Right lobe of liver (tissue), 6 donors: ENCODE results near the gene PRRT1. TPM values are rescaled to one million over a fixed set of nuclear protein-coding genes. Genes with fewer than 3 reads are reported as not detected.
A peak's percentile ranks its signal among the peaks of the same experiment; 100 is the strongest.
"Not testable (repeated sequence)": the region's sequence is repeated elsewhere in the genome, so short reads cannot be mapped to it uniquely, and the experiment has no call there.

Experiments used
- ATAC-seq, 4 donors: fragments of 200-7000 bp; cut with Tn5 transposase; one replicate each; pipeline ENCODE4 v1.9.1; 2020; ENCODE audit warnings: mild to moderate bottlenecking in 4 of 4, moderate library complexity in 4 of 4
- DNase-seq, 3 donors: peaks; one replicate each; pipeline ENCODE4 v3.0.0-alpha.2; 2020
- H3K27ac ChIP-seq, 3 donors: fragments of 200-600 bp; one replicate each; pipeline ENCODE4 v1.8.0; 2022
- H3K27me3 ChIP-seq, 2 donors: fragments of 200-600 bp; one replicate each; pipeline ENCODE4 v1.8.0; 2022
- H3K36me3 ChIP-seq, 4 donors: fragments of 200-600 bp; sonication (generic) in 1 of 4; one replicate each; pipeline versions ENCODE4 v1.5.1 to v1.8.0; 2017 to 2022; ENCODE audit warnings: control low read depth in 1 of 4
- H3K4me1 ChIP-seq, 4 donors: fragments of 200-600 bp; sonication (generic) in 1 of 4; one replicate each; pipeline versions ENCODE4 v1.5.1 to v1.8.0; 2017 to 2022; ENCODE audit warnings: control low read depth in 1 of 4
- H3K4me3 ChIP-seq, 3 donors: fragments of 200-600 bp; one replicate each; pipeline ENCODE4 v1.8.0; 2022
- H3K9me3 ChIP-seq, 4 donors: fragments of 200-600 bp; sonication (generic) in 1 of 4; one replicate each; pipeline versions ENCODE4 v1.5.1 to v1.8.0; 2017 to 2022; ENCODE audit warnings: control low read depth in 1 of 4
- POLR2A ChIP-seq: fragments of 450-650 bp; IDR thresholded peaks from one replicate; pipeline ENCODE4 v1.6.1; 2017; ENCODE audit warnings: antibody characterized with exemption, mild to moderate bottlenecking
- WGBS: methylation state at CpG from one replicate; pipeline ENCODE4 v1.1.6; 2018; ENCODE audit warnings: low coverage, low lambda C conversion rate; ENCODE audit not compliant: insufficient coverage; ENCODE audit errors: missing lambda C conversion rate; 5-methylcytosine and 5-hydroxymethylcytosine counted together
- intact Hi-C, 2 donors: fragments of 100-400 bp; cut with DNase I; formaldehyde crosslinking; loops; one replicate each; pipeline versions ENCODE4 v1.11.2 to v1.14.1; 2022
- total RNA-seq, 6 experiments: library from RNA; depleted of rRNA in 2 of 6; stranded (reverse); fragments of >200 nt in 2 of 6; fragmentation: NEBNext Ultra II Directional in 3 of 6; extraction: Animal tissue kit (Norgen Biotek cat#: 25700) in 3 of 6; gene quantifications; one replicate each; pipeline versions ENCODE4 v1.1.0 to v1.2.4, GENCODE V29; 2016 to 2023
- TF ChIP-seq, protein P1 (sequence below), 4 donors: fragments of 200-600 bp in 3 of 4; fragments of 450-650 bp in 1 of 4; IDR thresholded peaks; one replicate each; pipeline versions ENCODE4 v1.5.1 to v1.8.0; 2016 to 2022; ENCODE audit warnings: antibody characterized with exemption in 4 of 4, mild to moderate bottlenecking in 2 of 4
- donor health status: DM: no; HTN: yes; CAD: no.
- donor health status: DM: no; HTN: no; CAD: no.
- donor health status: DM: no; HTN: no; CAD: no.
- donor health status: DM: no; HTN: yes; CAD: no.
- donor health status: DM: no; HTN: yes; CAD: no.

Gene PRRT1
- total RNA-seq, 6 experiments from 2014 or later, result 0.13 to 0.29 (median 0.24) TPM; not detected in 2

DNA sequence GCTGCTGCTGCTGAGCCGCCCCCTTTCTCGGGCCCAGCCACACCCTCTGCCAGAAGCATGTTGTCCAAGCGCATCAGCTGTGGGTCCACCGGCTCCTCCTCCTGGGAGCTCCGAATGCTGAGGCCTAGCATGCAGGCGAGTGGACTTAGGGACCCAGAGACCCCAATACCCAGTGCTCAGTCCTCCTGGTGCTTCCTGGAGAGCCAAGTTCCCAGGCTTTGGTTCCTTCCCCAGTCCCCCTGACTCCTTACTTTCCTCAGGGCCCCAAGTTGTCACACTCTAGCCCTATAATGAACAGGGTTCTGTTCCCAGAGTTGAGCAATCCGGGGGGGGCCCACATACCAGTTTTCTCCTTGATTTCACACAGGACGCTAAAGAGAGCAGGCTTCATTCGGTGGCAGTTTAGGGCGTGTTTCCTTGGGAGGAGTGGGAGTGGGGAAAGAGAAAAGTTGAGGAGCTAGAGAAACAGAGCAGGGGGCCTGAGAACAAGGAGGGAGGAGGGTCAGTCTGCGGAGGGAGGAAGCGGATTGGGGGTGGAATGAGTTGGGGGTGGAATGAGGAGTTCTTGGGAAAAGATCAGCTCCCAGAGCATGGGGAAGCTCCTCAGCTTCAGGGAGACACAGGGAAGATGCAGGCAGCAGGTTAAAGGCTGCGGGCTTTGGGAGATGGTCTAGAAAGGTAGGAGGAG is 36.8 kb upstream of the PRRT1 start:
- H3K4me1 ChIP-seq, result peaks cover 0 to 6% (median 2%) of the 10 kb centered on the region in 4 donors
- 47% methylated on average over 8 of the region's 13 CpGs for WGBS
- H3K27ac ChIP-seq, result peak overlapping the region; percentile 10 to 96 (median 86)
- intact Hi-C loops, result no loop called here
- no peak for TF ChIP-seq POLR2A
- TF ChIP-seq, protein P1, sequence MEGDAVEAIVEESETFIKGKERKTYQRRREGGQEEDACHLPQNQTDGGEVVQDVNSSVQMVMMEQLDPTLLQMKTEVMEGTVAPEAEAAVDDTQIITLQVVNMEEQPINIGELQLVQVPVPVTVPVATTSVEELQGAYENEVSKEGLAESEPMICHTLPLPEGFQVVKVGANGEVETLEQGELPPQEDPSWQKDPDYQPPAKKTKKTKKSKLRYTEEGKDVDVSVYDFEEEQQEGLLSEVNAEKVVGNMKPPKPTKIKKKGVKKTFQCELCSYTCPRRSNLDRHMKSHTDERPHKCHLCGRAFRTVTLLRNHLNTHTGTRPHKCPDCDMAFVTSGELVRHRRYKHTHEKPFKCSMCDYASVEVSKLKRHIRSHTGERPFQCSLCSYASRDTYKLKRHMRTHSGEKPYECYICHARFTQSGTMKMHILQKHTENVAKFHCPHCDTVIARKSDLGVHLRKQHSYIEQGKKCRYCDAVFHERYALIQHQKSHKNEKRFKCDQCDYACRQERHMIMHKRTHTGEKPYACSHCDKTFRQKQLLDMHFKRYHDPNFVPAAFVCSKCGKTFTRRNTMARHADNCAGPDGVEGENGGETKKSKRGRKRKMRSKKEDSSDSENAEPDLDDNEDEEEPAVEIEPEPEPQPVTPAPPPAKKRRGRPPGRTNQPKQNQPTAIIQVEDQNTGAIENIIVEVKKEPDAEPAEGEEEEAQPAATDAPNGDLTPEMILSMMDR (IDR thresholded peaks at IDR 0.05), result no peak
- peaks cover 0 to 3% (median 0%) of the 10 kb centered on the region in 4 donors for H3K36me3 ChIP-seq
- no peaks in the 10 kb centered on the region for H3K27me3 ChIP-seq
- peak overlapping the region; percentile 55 to 65 (median 64) for H3K4me3 ChIP-seq
- DNase-seq (no peak), ATAC-seq (no peak)
- H3K9me3 ChIP-seq, result no peaks in the 10 kb centered on the region

GRCh38 chr6:32187725-32188380 is 36.1 kb upstream of the PRRT1 start:
- H3K36me3 ChIP-seq, H3K27me3 ChIP-seq, ATAC-seq, intact Hi-C loops, H3K9me3 ChIP-seq, H3K4me1 ChIP-seq, H3K4me3 ChIP-seq, H3K27ac ChIP-seq, DNase-seq: not testable (repeated sequence)
- 82% methylated on average over 7 of the region's 18 CpGs for WGBS

- intact Hi-C loops, result no loop called here
- Histone ChIP-seq H3K27ac (no peak overlapping the region), H3K4me3 (no peak overlapping the region), H3K36me3 (peaks cover 0 to 3% (median 0%) of the 10 kb centered on the region in 4 donors), H3K9me3 (no peaks in the 10 kb centered on the region), H3K4me1 (peaks cover 0 to 6% (median 2%) of the 10 kb centered on the region in 4 donors), H3K27me3 (no peaks in the 10 kb centered on the region)
- no peak for DNase-seq
- 49% methylated on average over 6 of the region's 12 CpGs for WGBS
- TF ChIP-seq, protein P1 (IDR thresholded peaks at IDR 0.05), result no peak
- no peak for TF ChIP-seq POLR2A
- ATAC-seq, result no peak
These were observed 35.4 kb upstream of the PRRT1 start for GRCh38 chr6:32187009-32187709.

DNA sequence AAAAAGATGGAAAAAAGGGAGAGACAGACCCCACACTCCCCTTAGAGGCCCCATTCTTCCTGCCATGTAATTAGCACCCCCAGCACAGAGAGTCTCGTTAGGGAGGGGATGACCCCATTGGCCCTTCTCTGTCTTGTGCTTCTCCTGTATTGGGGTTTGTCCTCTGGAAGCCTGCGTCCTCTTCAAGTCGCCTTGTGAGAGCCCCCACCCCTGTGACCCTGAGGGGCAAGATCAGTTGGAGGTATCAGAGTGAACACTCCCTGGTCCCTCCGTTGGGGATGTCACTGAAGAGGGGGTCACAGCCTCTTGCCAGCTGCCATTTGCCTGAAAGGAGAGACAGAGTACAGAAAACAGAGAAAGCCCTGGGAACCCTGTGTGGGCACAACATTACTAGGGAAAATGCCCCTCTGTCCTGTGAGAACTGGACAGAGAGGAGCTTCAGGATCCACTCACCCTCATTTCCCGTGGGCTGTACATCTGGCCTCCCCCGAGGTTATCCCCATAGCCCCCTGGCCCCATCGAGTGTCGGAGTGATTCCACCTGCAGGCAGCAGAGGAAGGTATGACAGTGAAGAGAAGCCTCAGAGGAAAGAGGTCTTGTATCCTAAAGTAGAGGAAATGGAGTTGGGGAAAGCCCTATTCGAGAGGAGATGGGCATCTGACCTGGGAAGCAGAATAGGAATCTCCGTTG is 34.6 kb upstream of the PRRT1 start:
- 63% methylated on average over 7 of the region's 10 CpGs for WGBS
- intact Hi-C loops, H3K4me3 ChIP-seq, H3K4me1 ChIP-seq, ATAC-seq, DNase-seq, H3K36me3 ChIP-seq, H3K27me3 ChIP-seq, H3K9me3 ChIP-seq: not testable (repeated sequence)
- H3K27ac ChIP-seq, result peak overlapping the region in 1 of 3 donors; percentile 28

DNA sequence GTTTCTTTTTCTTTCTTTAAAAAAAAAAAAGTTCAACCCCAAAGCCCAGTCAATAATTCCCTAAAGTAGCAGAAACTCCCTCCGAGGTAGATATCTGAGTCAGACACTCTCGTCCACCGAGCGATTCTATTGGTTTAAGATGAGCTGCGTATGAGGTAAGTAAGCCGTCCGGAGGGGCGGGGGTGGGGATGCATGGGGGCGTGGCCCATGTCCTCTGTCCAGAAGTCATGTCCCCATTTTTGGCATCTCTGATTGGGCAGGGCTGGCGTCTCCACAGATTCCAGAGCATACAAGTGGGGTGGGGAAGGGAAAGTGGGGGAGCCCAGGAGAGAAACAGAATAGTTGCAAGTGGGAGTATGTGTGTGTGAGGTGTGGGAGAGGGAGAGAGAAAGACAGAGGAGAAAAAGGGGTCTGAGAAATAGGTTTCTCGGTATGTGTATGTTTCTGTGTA is 34.0 kb upstream of the PRRT1 start:
- DNase-seq, result peak in 2 of 3 donors; percentile 75
- H3K4me1 ChIP-seq, H3K4me3 ChIP-seq, intact Hi-C loops, H3K27me3 ChIP-seq, H3K9me3 ChIP-seq, H3K36me3 ChIP-seq: not testable (repeated sequence)
- ATAC-seq, result peak; percentile 30 to 63 (median 50)
- 29% methylated on average over 10 of the region's 11 CpGs for WGBS
- peak overlapping the region in 1 of 3 donors; percentile 28 for H3K27ac ChIP-seq
